GM12878 (cell line): Measurements from ENCODE around the gene COX11.

Source experiments
- EP300 ChIP-seq, 2 experiments: fragments of 150-350 bp in 1 of 2; IDR thresholded peaks; 2 replicates each; pipeline ENCODE4 v1.6.1; 2011 to 2012; ENCODE audit warnings: low read depth in 2 of 2, low read length in 2 of 2, borderline replicate concordance in 1 of 2, improper control_type of control experiment in 1 of 2, inconsistent platforms in 1 of 2; ENCODE audit not compliant: control insufficient read depth in 1 of 2
- FOXK2 ChIP-seq: fragments of 450-650 bp; IDR thresholded peaks from 2 replicates; pipeline ENCODE4 v1.6.1; 2017; ENCODE audit warnings: mild to moderate bottlenecking, moderate library complexity
- NR2C2 ChIP-seq: IDR thresholded peaks from 2 replicates; pipeline ENCODE4 v1.6.1; 2011; ENCODE audit warnings: borderline replicate concordance, low read depth; ENCODE audit not compliant: control insufficient read depth, insufficient read length
- RAD21 ChIP-seq: IDR thresholded peaks from 2 replicates; pipeline ENCODE4 v1.6.1; 2011; ENCODE audit warnings: mild to moderate bottlenecking, low read depth, low read length, moderate library complexity; ENCODE audit not compliant: insufficient read depth
- SMARCA5 ChIP-seq: fragments of 450-650 bp; IDR thresholded peaks from 2 replicates; pipeline ENCODE4 v1.6.1; 2017; ENCODE audit warnings: mild to moderate bottlenecking
- TF ChIP-seq, protein P1 (sequence below), 3 experiments: IDR thresholded peaks in 2 of 3; conservative IDR thresholded peaks in 1 of 3; 2 replicates each; pipeline ENCODE4 v1.5.1; 2011; ENCODE audit warnings: low read depth in 3 of 3, low read length in 3 of 3, mild to moderate bottlenecking in 3 of 3, control low read depth in 2 of 3, moderate library complexity in 2 of 3, inconsistent platforms in 1 of 3, mixed read lengths in 1 of 3; ENCODE audit not compliant: control insufficient read depth in 2 of 3, insufficient read depth in 1 of 3; ENCODE audit errors: extremely low read depth in 1 of 3

- no peak for TF ChIP-seq FOXK2
- TF ChIP-seq SMARCA5, result no peak
- TF ChIP-seq, protein P1, sequence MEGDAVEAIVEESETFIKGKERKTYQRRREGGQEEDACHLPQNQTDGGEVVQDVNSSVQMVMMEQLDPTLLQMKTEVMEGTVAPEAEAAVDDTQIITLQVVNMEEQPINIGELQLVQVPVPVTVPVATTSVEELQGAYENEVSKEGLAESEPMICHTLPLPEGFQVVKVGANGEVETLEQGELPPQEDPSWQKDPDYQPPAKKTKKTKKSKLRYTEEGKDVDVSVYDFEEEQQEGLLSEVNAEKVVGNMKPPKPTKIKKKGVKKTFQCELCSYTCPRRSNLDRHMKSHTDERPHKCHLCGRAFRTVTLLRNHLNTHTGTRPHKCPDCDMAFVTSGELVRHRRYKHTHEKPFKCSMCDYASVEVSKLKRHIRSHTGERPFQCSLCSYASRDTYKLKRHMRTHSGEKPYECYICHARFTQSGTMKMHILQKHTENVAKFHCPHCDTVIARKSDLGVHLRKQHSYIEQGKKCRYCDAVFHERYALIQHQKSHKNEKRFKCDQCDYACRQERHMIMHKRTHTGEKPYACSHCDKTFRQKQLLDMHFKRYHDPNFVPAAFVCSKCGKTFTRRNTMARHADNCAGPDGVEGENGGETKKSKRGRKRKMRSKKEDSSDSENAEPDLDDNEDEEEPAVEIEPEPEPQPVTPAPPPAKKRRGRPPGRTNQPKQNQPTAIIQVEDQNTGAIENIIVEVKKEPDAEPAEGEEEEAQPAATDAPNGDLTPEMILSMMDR (IDR thresholded peaks at IDR 0.05 in 2 of 3, conservative IDR thresholded peaks at IDR 0.05 in 1 of 3; ENCODE audit: control insufficient read depth in 2 of 3, extremely low read depth in 1 of 3, insufficient read depth in 1 of 3, low read depth in 3 of 3, low read length in 3 of 3), result no peak
- no peak for TF ChIP-seq EP300 (IDR thresholded peaks at IDR 0.05; ENCODE audit: borderline replicate concordance in 1 of 2, control insufficient read depth in 1 of 2, low read depth in 2 of 2, low read length in 2 of 2)
- TF ChIP-seq NR2C2, result no peak
- TF ChIP-seq RAD21, result no peak
Observed at GRCh38 chr17:55002458-55002857, 34.0 kb upstream of the COX11 start.
